Measurements from ENCODE around the gene XRN1.
"Not testable (repeated sequence)": the region's sequence is repeated elsewhere in the genome, so short reads cannot be mapped to it uniquely, and the experiment has no call there.

DNA sequence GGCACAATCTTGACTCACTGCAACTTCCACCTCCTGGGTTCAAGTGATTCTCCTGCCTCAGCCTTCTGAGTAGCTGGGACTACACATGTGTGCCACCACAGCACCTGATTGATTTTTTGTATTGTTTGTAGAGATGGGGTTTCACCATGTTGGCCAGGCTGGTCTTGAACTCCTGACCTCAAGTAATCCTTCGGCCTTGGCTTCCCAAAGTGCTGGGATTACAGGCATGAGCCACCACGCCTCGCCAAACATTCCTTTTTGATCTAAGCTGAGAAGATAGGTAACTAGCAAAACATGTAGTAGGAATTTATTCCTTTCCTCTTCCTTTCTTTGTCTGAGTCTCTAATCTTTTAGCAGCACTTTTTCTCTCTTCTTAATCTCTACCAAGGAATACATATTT, 95.1 kb downstream of the XRN1 start:
- TF ChIP-seq, protein P1, sequence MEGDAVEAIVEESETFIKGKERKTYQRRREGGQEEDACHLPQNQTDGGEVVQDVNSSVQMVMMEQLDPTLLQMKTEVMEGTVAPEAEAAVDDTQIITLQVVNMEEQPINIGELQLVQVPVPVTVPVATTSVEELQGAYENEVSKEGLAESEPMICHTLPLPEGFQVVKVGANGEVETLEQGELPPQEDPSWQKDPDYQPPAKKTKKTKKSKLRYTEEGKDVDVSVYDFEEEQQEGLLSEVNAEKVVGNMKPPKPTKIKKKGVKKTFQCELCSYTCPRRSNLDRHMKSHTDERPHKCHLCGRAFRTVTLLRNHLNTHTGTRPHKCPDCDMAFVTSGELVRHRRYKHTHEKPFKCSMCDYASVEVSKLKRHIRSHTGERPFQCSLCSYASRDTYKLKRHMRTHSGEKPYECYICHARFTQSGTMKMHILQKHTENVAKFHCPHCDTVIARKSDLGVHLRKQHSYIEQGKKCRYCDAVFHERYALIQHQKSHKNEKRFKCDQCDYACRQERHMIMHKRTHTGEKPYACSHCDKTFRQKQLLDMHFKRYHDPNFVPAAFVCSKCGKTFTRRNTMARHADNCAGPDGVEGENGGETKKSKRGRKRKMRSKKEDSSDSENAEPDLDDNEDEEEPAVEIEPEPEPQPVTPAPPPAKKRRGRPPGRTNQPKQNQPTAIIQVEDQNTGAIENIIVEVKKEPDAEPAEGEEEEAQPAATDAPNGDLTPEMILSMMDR (IDR thresholded peaks at IDR 0.05): not testable (repeated sequence)
- TF ChIP-seq POLR2AphosphoS5, POLR2A (IDR thresholded peaks at IDR 0.05): not testable (repeated sequence)

Measured in prostate gland (tissue), 2 donors.